Mesendoderm (in vitro differentiated cells): ENCODE data around the gene MAP3K9.

Experiments used
- DNase-seq: peaks from one replicate; pipeline ENCODE4 v3.0.0; 2013
- H2AK5ac ChIP-seq: 2 replicates; pipeline ENCODE4 v1.6.1; 2013; ENCODE audit warnings: low read length, inconsistent platforms
- H2BK120ac ChIP-seq: 2 replicates; pipeline ENCODE4 v1.6.1; 2013; ENCODE audit warnings: low read depth, mild to moderate bottlenecking, low read length, moderate library complexity, mixed read lengths
- H2BK15ac ChIP-seq: replicated peaks from 2 replicates; pipeline ENCODE4 v1.6.1; 2013; ENCODE audit warnings: low read depth, mild to moderate bottlenecking, moderate library complexity
- H2BK5ac ChIP-seq: 2 replicates; pipeline ENCODE4 v1.6.1; 2013; ENCODE audit warnings: low read length, inconsistent platforms
- H3K18ac ChIP-seq: 2 replicates; pipeline ENCODE4 v1.6.1; 2013; ENCODE audit warnings: mild to moderate bottlenecking, low read length, mixed read lengths
- H3K23ac ChIP-seq: one replicate; pipeline ENCODE4 v1.6.1; 2013; ENCODE audit warnings: low read length
- H3K27ac ChIP-seq: 2 replicates; pipeline ENCODE4 v1.5.1; 2013; ENCODE audit warnings: low read depth, mild to moderate bottlenecking, inconsistent platforms, low read length, moderate library complexity
- H3K27me3 ChIP-seq: 2 replicates; pipeline ENCODE4 v1.6.1; 2013; ENCODE audit warnings: low read length, control low read depth, mild to moderate bottlenecking, inconsistent platforms; ENCODE audit not compliant: insufficient read depth, poor library complexity
- H3K36me3 ChIP-seq: 2 replicates; pipeline ENCODE4 v1.6.1; 2013; ENCODE audit warnings: low read length, inconsistent platforms; ENCODE audit not compliant: control insufficient read depth, insufficient read depth
- H3K4ac ChIP-seq: one replicate; pipeline ENCODE4 v1.6.1; 2013; ENCODE audit warnings: low read depth, mild to moderate bottlenecking, low read length, moderate library complexity
- H3K4me1 ChIP-seq: 2 replicates; pipeline ENCODE4 v1.6.1; 2013; ENCODE audit warnings: low read depth, low read length, inconsistent platforms; ENCODE audit not compliant: control insufficient read depth
- H3K4me2 ChIP-seq: 2 replicates; pipeline ENCODE4 v1.6.1; 2013; ENCODE audit warnings: low read length
- H3K4me3 ChIP-seq: 2 replicates; pipeline ENCODE4 v1.5.1; 2013; ENCODE audit warnings: mild to moderate bottlenecking, low read length
- H3K56ac ChIP-seq: one replicate; pipeline ENCODE4 v1.6.1; 2013; ENCODE audit warnings: low read length
- H3K79me1 ChIP-seq: 2 replicates; pipeline ENCODE4 v1.6.1; 2013; ENCODE audit warnings: low read length, inconsistent platforms
- H3K79me2 ChIP-seq: 2 replicates; pipeline ENCODE4 v1.6.1; 2013; ENCODE audit warnings: mild to moderate bottlenecking, low read length; ENCODE audit not compliant: control insufficient read depth, insufficient read depth
- H3K9ac ChIP-seq: 2 replicates; pipeline ENCODE4 v1.6.1; 2013; ENCODE audit warnings: low read length, inconsistent platforms
- H4K5ac ChIP-seq: one replicate; pipeline ENCODE4 v1.6.1; 2013; ENCODE audit warnings: low read length
- H4K8ac ChIP-seq: one replicate; pipeline ENCODE4 v1.6.1; 2013; ENCODE audit warnings: low read depth, mild to moderate bottlenecking, control low read depth, low read length, moderate library complexity
- WGBS: extraction: QIAGEN DNeasy Blood & Tissue Kit; methylation state at CpG from one replicate; pipeline ENCODE4 v1.1.7; 2013; ENCODE audit warnings: low lambda C conversion rate, missing lambda C conversion rate; ENCODE audit not compliant: insufficient coverage; ENCODE audit errors: extremely low coverage; 5-methylcytosine and 5-hydroxymethylcytosine counted together

Gene MAP3K9

GRCh38 chr14:70833884-70834283 is 24.6 kb upstream of the MAP3K9 start:
- DNase-seq, result no peak
- no peak overlapping the region for H3K56ac ChIP-seq
- H2AK5ac ChIP-seq, result no peak overlapping the region
- no peaks in the 10 kb centered on the region for H3K27me3 ChIP-seq
- no peaks in the 10 kb centered on the region for H3K79me2 ChIP-seq
- no peaks in the 10 kb centered on the region for H3K4me1 ChIP-seq
- WGBS, result no CpG with 5 or more reads among the region's 5 CpGs
- H3K36me3 ChIP-seq, result no peaks in the 10 kb centered on the region
- H2BK120ac ChIP-seq, result no peak overlapping the region
- H3K23ac ChIP-seq, result no peak overlapping the region
- H2BK5ac ChIP-seq, result no peak overlapping the region
- H3K4me3 ChIP-seq, result no peak overlapping the region
- no peak overlapping the region for H3K4me2 ChIP-seq
- H3K9ac ChIP-seq, result no peak overlapping the region
- H2BK15ac ChIP-seq, result no peak overlapping the region
- H4K8ac ChIP-seq, result no peak overlapping the region
- H3K4ac ChIP-seq, result no peak overlapping the region
- H4K5ac ChIP-seq, result no peak overlapping the region
- H3K18ac ChIP-seq, result no peak overlapping the region
- no peaks in the 10 kb centered on the region for H3K79me1 ChIP-seq
- no peak overlapping the region for H3K27ac ChIP-seq

GRCh38 chr14:70832561-70833305 is 23.4 kb upstream of the MAP3K9 start:
- Histone ChIP-seq H3K4ac (no peak overlapping the region), H3K27ac (no peak overlapping the region), H3K4me1 (no peaks in the 10 kb centered on the region), H3K9ac (no peak overlapping the region), H3K56ac (no peak overlapping the region), H3K18ac (no peak overlapping the region), H2BK5ac (no peak overlapping the region), H4K5ac (no peak overlapping the region), H2BK120ac (no peak overlapping the region), H3K23ac (no peak overlapping the region), H3K36me3 (no peaks in the 10 kb centered on the region), H3K4me2 (no peak overlapping the region), H3K27me3 (no peaks in the 10 kb centered on the region), H2AK5ac (no peak overlapping the region), H3K79me1 (no peaks in the 10 kb centered on the region), H3K79me2 (no peaks in the 10 kb centered on the region), H2BK15ac (no peak overlapping the region), H3K4me3 (no peak overlapping the region), H4K8ac (no peak overlapping the region)
- no peak for DNase-seq
- no CpG with 5 or more reads among the region's 16 CpGs for WGBS

GRCh38 chr14:70830998-70831781 is 21.9 kb upstream of the MAP3K9 start:
- no peak overlapping the region for H2BK15ac ChIP-seq
- H3K27ac ChIP-seq, result no peak overlapping the region
- no peak overlapping the region for H3K4me3 ChIP-seq
- no peaks in the 10 kb centered on the region for H3K79me2 ChIP-seq
- H3K36me3 ChIP-seq, result no peaks in the 10 kb centered on the region
- DNase-seq, result no peak
- H3K27me3 ChIP-seq, result no peaks in the 10 kb centered on the region
- H3K9ac ChIP-seq, result no peak overlapping the region
- no peak overlapping the region for H4K5ac ChIP-seq
- no peak overlapping the region for H3K56ac ChIP-seq
- WGBS, result no CpG with 5 or more reads among the region's 5 CpGs
- H2AK5ac ChIP-seq, result no peak overlapping the region
- no peak overlapping the region for H3K18ac ChIP-seq
- no peaks in the 10 kb centered on the region for H3K79me1 ChIP-seq
- H3K23ac ChIP-seq, result no peak overlapping the region
- no peak overlapping the region for H2BK5ac ChIP-seq
- H3K4me1 ChIP-seq, result no peaks in the 10 kb centered on the region
- no peak overlapping the region for H3K4me2 ChIP-seq
- no peak overlapping the region for H2BK120ac ChIP-seq
- no peak overlapping the region for H4K8ac ChIP-seq
- H3K4ac ChIP-seq, result no peak overlapping the region

- Histone ChIP-seq H3K56ac (no peak overlapping the region), H2BK15ac (no peak overlapping the region), H3K79me1 (no peaks in the 10 kb centered on the region), H3K27me3 (no peaks in the 10 kb centered on the region), H3K36me3 (no peaks in the 10 kb centered on the region), H2AK5ac (no peak overlapping the region), H3K27ac (no peak overlapping the region), H3K4me1 (peaks cover under 1% of the 10 kb centered on the region), H3K18ac (no peak overlapping the region), H2BK120ac (no peak overlapping the region), H4K8ac (no peak overlapping the region), H3K4me2 (no peak overlapping the region), H3K4me3 (no peak overlapping the region), H3K79me2 (no peaks in the 10 kb centered on the region), H3K9ac (no peak overlapping the region), H2BK5ac (no peak overlapping the region), H3K4ac (no peak overlapping the region), H4K5ac (no peak overlapping the region), H3K23ac (no peak overlapping the region)
- no CpG with 5 or more reads among the region's 3 CpGs for whole genome bisulfite sequencing
- no peak for DNase-seq
These were observed 18.9 kb upstream of the MAP3K9 start for GRCh38 chr14:70828188-70828587.

- peaks cover 3% of the 10 kb centered on the region for H3K4me1 ChIP-seq
- H4K8ac ChIP-seq, result no peak overlapping the region
- H3K79me2 ChIP-seq, result no peaks in the 10 kb centered on the region
- no peaks in the 10 kb centered on the region for H3K79me1 ChIP-seq
- H3K56ac ChIP-seq, result no peak overlapping the region
- no peak overlapping the region for H3K4me2 ChIP-seq
- H2BK120ac ChIP-seq, result no peak overlapping the region
- no peak overlapping the region for H2AK5ac ChIP-seq
- no peak overlapping the region for H3K18ac ChIP-seq
- no peak overlapping the region for H3K27ac ChIP-seq
- H3K4ac ChIP-seq, result no peak overlapping the region
- H3K4me3 ChIP-seq, result no peak overlapping the region
- H2BK15ac ChIP-seq, result no peak overlapping the region
- H3K9ac ChIP-seq, result no peak overlapping the region
- no peak for DNase-seq
- no peaks in the 10 kb centered on the region for H3K36me3 ChIP-seq
- no peak overlapping the region for H2BK5ac ChIP-seq
- H4K5ac ChIP-seq, result no peak overlapping the region
- no peak overlapping the region for H3K23ac ChIP-seq
- no CpG with 5 or more reads among the region's 6 CpGs for WGBS
- H3K27me3 ChIP-seq, result no peaks in the 10 kb centered on the region
These were observed 18.4 kb upstream of the MAP3K9 start for GRCh38 chr14:70827752-70828151.
